CD4-positive, alpha-beta T cell treated with Interleukin-21 for 1 hour (primary cell): ENCODE data around the gene SIDT1.

Experiments used
- DNase-seq: peaks from one replicate; pipeline ENCODE4 v3.0.0-alpha.2; 2020

The SIDT1 gene

DNA sequence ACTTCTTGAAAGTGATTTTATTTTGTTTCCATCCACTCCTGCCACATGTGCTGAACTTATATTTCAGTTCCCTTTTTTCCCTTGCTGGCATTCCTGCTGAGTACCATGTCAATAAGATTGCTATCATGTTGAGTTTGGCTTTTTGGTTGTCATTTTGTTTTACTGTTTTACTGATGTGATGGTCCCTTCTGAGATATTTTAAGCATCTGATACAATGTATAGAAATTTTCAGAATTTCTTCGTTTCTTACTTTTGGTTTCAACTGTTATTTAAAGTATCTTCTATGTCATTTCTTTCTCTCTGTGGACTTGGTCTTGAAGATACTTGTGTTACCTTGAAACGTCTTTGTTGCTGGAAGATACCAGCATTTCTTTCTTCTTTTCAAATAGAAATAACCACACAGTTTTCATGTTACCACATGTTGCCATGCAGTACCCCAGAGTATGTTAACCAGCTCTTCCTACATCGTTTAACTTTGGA, 14.1 kb downstream of the SIDT1 start:
- no peak for DNase-seq

DNA sequence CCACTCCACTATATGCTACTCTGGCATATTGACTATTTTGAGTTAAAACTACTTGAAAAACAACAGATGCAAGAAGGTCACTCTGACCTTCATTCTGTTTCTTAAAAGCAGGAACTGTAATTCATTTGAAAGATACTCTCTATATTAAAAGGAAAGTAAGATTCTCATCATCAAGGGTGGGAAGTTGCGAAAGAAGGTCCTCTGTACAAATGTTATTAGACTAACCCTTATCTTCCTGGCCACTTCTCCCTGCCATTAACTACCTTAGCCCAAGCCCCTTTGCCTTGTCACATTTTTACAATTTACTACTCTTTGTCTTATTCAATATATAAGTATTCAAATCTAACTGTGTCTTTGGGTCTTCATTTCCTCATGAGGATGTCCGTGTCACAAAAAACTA, 16.1 kb downstream of the SIDT1 start:
- DNase-seq: no peak

DNA sequence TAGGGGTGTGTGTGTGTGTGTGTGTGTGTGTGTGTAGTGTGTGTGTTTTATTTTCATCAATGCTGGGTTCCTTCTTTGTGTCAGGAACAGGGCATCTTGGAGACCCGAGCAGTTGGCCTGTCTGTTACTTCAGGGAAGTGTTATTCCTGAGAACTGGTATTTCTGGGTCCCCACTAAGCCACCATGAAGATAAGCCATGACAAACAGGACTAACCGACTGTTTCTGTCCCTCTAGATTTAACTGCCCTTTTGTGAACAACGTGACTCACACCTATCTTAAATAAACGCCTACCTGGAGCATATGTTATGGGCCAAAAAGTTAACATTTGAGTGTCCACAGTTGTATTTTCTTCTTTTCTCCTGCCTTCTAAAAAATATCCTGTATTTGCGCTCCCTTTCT, 19.5 kb downstream of the SIDT1 start:
- no peak for DNase-seq

DNA sequence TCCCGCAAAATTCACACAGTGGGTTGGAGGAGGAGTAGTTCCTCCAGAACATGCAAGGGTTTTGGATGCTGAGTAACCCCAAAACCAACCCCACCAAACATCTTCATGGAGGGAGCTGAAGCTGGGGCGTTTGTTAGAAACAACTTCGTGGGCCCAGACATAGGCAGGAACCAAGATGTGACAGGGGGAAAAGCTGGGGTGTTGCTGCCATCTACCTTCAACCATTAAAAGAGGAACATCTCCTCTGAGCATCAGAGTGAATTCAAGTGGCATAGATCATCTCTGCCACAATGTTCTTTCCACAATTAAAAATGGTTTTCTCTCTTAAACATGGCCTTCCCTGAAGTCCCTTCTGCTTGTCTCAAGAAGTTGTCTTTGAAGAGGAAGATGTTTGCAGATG, 20.5 kb downstream of the SIDT1 start:
- peak; percentile 48 for DNase-seq

DNA sequence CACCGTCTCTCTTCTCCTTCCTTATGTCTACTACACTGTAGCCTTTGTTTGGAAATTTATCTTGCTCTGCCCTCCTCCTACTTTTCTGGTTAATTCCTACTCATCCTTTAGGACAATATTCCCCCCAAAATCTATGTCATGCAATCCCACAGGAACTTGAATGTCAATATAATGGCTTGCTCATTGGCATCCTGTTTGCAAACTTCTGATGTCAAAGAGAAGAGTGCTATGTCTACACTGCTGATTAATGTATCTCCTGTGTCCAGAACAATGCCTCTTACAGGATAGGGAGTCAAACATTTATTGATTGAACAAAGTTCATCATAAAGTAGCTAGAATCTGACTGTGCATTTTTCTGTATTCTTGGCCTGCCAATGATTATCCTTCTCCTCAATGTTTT, 22.8 kb downstream of the SIDT1 start:
- no peak for DNase-seq

DNA sequence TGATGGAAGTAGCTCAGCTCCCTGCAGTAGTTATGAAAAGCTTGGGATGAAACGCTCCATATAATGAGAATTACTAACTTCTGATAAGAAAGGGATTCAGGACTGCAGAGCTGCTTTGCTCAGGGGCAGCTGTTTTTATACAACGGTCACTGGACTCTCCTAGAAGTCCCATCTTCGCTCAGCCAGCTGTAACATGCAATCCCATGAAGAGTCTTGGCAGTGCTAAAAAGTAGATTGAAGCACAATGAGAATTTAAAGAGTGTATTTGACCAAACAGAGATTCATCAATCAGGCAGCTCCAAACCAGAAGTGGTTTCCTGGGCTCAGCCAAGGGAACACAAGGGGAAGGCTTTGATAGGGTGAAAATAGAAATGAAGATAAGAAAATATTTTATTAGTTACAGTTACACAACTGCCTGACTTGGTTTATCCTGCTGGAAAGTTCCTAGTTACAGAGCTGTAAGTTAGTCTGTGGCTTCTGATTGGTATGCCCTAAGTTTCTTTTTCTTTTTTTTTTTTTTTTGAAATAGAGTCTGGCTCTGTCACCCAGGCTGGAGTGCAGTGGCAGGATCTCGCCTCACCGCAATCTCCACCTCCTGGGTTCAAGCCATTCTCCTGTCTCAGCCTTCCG, 24.1 kb downstream of the SIDT1 start:
- no peak for DNase-seq

DNA sequence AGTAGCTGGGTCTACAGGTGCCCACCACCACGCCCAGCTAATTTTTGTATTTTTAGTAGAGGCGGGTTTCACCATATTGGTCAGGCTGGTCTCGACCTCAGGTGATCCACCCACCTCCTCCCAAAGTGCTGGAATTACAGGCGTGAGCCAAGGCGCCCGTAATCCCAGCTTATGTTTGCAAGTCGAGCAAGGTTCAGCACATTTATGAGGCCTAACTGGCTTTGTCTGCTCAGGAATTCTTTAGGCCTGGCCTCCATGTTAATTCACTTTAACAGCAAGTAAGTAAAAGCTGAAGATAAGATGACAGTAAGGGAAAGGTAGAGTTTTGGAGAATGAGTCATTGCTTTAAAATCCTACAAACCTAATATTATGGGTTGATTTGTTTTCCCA, 24.6 kb downstream of the SIDT1 start:
- no peak for DNase-seq

DNA sequence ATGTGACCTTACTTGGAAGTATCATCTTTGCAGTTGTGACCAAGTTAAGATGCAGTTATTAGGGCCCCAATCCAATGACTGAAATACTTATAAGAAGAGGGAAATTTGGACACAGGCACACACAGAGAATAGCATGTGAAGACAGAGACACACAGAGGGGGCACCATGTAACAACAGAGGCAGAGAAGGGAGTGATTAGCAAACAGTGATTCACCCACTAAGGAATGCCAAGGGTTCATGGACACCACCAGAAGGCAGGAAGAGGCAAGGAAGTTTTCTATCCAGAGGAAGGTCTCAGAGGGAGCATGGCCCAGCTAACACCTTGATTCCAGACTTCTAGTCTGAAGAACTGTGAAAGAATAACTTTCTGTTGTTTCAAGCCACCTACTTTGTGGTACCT, 25.0 kb downstream of the SIDT1 start:
- no peak for DNase-seq

DNA sequence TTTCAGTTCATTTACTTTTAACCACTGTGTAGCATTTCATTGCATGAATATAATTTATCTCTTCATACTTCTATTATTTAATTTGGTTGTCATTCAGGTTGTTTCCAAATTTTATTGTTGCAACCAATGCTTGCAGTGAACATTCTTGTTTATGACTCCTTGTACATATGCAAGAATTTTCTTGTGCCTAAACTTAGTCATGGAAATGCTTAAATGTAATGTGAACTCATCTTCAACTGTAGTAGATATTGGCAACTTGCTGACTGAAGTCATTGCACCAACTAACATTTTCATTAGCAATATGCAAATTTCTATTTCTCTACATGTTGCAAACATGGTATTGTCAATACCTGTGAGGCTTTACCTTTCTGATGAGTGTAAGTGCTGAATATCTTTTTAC, 26.7 kb downstream of the SIDT1 start:
- no peak for DNase-seq

DNA sequence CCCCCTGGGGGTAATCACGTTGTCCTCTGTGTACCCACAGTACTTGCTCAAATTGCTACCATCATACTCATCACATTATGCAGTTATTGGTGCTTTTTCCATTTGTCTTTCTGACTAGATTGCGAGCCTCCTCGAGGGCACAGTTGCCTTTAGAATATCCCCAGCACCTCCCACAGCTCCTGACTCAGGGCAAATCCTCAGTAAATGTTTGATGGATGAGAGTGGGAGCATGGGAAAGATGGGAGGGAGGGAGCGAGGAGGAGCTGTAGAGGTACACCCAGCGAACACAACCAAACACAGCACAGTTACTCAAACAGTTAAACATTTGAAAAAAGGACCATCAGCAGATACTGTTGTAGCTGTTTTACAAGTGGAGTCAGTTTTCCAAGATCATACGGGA, 27.9 kb downstream of the SIDT1 start:
- DNase-seq: no peak

DNA sequence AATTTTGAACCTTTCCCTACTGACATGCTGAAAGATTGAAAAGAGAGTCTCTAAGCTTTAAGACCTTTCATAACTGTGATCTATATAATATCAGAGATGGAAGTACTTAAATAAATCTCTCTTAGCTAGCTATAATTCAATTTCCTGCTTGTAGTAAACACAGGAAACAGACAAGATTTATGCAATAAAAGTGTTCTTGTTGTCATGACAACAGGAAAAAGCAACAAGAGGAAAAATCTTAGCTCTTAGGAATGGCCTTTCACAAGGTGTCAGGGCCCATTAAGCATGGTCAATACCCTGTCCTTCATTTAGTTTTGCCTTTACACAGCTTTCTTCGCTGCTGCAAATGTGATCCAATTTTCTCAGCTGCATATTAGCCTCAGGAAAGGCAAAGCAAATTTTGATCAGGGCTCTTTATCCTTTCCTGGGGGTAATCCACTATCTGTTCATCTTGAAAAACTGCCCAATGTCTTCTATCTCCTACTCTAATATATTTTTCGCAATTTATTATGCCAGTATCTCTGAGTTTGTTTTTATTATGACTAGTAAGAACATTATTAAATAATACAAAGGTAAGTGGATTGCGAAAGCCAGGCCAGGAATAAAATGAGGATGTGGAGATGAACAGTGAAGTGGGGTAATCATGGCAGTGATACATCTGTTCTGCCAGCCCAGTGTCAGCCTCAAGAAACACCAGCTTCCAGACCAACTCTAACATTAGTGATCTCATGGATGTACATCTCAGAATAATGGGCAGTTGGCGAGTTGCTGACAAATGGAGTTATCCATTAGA, 28.7 kb downstream of the SIDT1 start:
- DNase-seq: peak; percentile 55

DNA sequence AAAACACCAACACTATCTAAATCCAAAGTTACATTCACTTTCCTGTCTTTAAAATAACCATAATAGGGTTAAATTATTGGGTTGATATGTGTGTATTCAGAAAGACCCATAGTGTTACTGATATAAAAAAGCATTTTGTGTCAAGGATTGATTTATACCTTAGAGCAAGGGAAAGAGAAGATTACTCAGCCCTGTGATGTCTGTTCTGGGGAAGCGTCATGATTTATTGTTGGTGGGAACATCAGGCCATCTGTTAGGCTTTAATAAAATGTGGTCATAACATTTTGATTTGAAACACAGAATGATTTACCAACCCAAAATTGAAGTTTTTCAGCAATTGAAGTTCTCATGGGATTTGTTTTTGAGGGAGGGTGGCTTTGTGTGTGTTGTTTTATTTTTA, 33.2 kb downstream of the SIDT1 start:
- DNase-seq: no peak

DNA sequence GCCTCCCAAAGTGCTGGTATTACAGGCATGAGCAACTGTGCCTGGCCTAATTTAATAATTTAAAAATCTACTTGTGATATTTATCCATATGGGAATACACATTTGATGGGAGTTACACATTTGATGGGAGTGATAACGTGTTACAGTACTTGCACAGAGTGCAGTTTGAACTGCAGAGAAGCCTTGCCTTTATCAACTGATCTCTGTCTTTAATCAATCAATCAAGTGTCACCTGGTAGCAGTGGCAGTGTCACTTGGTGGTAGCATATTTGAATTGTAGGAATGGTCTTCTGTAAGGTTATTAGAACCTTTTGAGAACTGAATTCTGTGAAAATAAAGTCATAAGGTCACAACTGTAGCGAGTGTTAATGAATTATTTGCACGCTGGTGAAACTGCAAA, 37.8 kb downstream of the SIDT1 start:
- no peak for DNase-seq

DNA sequence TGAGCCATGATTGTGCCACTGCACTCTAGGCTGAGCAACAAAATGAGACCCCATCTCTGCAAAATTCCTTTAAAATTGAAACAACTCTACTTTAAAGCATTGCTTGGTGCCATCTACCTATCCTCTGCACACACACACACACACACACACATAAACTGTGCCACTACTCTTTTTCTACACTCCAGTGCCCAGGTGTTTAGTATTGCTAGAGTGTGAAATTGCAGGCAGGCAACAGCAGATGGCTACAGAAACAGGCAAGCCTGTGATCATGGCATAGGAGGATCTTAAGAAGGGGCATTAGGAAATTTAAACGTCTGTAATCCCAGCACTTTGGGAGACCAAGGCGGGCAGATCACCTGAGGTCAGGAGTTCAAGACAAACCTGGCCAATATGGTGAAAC, 39.0 kb downstream of the SIDT1 start:
- DNase-seq: no peak

DNA sequence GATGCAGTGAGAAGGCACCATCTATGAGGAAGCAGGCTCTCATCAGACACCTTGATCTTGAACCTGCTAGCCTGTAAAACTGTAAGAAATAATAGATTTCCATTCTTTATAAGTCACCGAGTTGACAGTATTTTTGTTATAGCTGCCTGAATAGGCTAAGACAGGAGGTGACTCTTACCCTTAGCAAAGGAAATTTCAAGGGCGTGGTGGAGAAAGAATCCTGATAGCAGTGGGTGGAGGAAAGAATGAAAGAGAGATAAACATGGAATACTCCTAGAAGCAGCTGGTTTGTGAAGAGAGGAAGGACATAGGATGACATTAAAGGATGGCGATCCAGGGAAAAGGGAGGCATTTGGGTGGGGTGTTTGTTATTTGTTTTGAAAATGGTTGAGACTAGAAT, 41.4 kb downstream of the SIDT1 start:
- DNase-seq: no peak

DNA sequence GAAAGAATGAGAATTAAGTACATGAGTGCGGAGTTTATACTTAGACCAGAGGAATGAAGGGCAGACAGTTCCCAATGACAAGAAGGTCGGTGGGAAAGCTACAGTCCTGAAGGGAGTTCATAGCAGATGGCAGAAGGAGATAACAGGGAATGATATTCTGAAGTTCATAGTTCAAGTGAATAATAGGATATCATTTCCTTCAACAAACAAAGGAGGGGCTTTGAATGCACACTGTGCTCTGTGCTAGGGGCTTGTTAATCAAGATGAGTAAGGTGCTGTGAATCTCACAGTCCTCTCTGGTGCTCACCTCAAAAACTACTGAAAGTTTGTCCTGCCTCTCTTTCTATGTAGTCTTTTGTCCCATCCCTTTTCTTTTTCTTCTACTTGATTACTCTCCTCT, 41.9 kb downstream of the SIDT1 start:
- DNase-seq: no peak

DNA sequence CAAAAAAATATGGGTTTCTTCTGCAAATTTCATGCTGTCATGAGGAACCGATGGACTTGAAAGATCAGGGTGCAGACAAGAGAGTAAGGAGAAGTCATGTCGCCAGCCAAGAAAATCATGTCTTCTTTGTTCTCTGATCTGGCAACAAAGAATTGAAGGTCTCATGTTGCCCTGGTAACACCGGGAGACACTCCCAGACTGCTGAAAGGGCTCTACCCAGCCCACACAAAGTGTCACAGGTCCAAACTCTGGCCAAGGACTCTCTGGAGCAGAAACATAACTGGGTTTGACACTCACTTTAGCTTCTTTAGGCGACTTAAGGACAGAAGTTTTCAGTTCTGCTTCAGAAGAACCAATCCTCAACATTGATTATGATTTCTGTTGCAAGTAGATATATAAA, 42.9 kb downstream of the SIDT1 start:
- no peak for DNase-seq

DNA sequence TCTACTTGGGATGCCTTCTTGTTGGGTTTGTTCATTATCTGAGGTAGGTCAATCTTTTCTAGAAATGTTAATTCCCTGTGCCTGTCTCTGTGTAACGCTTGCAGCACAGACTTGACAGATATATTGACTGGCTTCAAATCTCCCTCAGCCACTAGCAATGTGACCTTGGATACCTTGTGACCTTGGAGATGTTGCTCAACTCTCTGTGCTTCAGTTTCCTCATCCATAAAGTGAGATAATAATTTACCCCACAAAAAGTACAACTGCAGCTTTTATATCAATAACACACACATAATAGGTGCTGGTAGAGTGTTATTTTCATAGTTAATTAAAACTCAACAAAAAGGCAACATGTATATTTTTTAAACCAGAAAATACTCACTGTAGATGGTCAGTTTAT, 52.9 kb downstream of the SIDT1 start:
- no peak for DNase-seq

DNA sequence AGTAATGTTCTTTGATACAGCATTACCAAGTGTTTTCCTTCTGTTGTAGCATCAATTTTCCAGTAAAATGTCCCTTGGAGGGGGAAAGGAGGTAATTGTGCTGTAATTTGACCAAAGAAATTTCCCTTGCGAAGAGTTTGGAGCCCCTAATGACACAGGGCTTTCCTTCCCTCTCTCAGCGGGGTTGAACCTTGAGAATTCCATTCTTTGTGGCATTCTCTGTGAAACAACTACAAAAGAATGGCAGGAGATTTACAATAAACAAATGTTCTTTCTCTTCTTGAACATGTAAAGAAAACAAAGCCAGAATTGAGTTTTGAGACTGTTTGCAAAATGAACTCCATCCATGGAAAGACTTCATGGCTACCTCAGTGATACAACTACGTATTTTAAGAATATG, 53.4 kb downstream of the SIDT1 start:
- no peak for DNase-seq

DNA sequence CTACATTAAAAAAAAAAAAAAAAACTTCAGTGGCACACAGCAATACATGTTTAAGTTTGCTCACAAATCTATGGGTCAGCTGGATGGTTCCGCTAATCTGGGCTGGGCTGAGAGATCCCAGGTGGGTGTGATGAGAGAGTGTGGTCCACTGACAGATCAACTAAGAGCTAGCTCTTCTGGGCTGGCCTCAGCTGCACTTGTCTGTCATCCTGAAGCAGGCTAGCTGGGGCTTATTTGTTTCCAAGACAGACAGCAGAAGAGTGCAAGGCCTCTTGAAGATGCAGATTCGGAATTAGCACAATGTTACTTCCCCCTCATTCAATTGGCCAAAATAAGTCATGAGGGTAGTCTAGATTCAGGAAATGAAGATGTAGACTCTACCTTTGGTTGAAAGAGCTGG, 56.5 kb downstream of the SIDT1 start:
- no peak for DNase-seq

DNA sequence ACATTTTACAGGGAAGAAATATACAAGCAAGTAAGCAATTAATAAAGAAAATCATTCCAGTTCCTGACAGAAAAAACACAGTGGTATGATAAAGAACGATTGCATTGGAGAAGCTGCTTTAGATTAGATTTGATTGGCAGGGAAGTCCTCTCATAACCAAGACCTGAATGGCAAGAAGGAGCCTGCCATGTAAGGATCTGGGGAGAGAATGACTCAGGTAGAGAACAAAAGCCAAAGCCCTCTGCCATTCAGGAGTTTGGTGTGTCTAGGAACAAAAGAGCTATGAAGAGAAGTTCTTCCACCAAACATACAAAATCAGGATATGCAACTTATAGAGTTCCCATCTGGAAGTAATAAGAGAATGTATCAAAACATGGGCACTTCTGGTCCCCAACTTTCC, 57.6 kb downstream of the SIDT1 start:
- no peak for DNase-seq

DNA sequence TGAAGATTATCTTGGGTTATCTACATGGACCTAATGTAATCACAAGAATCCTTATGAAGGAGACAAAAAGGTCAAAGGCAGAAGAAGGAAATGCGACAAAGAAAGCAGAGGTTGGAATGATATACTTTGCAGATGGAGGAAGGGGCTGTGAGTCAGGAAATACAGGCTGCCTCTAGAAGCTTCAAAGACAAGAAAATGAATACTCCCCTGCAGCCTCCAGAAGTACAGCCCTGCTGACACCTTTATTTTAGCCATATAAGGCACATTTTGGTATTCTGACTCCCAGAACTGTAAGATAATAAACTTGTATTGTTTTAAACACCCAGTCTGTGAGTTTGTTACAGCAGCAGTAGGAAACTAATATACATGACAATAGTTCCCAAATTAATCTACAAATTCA, 58.6 kb downstream of the SIDT1 start:
- DNase-seq: no peak

DNA sequence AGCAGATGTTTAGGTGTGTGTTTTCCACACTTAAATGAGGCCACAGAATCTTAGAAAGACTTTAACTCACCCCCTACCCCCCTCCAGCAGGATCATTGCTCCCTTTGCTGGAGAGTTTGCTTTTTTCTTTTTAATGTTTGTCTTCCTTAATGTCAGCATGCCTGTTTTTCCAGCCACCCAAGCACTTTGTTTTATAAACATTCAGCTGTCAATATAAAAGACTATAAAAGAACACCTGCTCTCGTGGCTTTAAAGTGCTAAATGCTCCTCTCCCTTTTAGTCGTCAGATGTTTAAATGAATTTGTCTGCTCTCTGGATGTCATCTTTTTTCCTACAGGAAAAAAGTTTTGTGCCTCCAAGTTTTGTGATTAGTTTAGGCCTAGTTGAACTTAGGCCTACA, 61.7 kb downstream of the SIDT1 start:
- DNase-seq: no peak

DNA sequence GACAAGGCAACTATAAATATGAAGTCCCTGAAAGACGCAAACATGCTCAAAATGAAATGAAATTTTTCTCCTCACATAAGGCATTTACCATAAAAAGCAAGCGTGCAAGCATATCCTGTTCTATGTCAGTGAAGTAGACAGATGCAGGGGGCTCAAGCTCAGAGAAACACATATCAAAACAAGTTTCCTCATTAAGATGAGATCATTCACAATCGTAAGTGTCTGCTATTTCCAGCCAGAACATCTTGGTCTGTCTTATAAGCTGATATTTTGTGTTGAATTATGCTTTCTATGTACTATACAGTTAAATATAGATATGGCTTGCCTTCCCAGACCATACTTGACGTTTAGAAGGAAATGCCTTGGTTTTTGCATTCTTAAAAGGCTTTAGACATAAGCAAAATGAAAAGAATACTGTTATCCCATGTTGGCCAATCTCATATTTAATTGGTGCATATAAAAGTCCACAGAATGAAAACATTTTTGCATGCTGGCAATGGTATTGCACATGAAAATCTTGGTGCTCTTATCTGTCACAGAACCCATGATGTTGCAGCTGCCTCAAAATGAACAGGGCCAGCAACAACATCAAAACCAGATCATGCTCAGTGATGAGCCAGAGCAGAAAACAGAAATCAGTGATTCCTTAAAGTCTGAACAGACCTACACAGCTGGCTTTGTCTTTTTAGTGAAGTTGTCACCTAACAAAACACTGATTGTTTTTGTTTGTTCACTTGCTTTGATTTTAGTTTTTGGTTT, 65.4 kb downstream of the SIDT1 start:
- DNase-seq: no peak
